GM19025 (cell line): ENCODE results near the gene DAZAP1.

Source experiments
- ATAC-seq: cut with Tn5 transposase; IDR thresholded peaks from one replicate; pipeline ENCODE4 v1.9.1; 2021; ENCODE audit warnings: mild to moderate bottlenecking, low read depth, moderate library complexity; ENCODE audit not compliant: unreplicated experiment

Gene DAZAP1

GRCh38 chr19:1407528-1408299, at the start of gene DAZAP1:
TSS of gene DAZAP1 (plus strand) at chr19:1407586. CDS start at chr19:1407774, 188 bp downstream.
- ATAC-seq = peak; percentile 18

GRCh38 chr19:1360126-1360817, 47.1 kb upstream of the DAZAP1 start:
- no peak for ATAC-seq

GRCh38 chr19:1360818-1361461, 46.4 kb upstream of the DAZAP1 start:
- ATAC-seq = no peak

- ATAC-seq = no peak
These were observed 45.6 kb upstream of the DAZAP1 start for GRCh38 chr19:1361601-1362386.

GRCh38 chr19:1362387-1363257, 44.8 kb upstream of the DAZAP1 start:
- no peak for ATAC-seq

GRCh38 chr19:1363599-1363998, 43.8 kb upstream of the DAZAP1 start:
- no peak for ATAC-seq

GRCh38 chr19:1364070-1364704, 43.2 kb upstream of the DAZAP1 start:
- ATAC-seq = no peak

GRCh38 chr19:1365319-1366269, 41.8 kb upstream of the DAZAP1 start:
- ATAC-seq = no peak

- no peak for ATAC-seq
These were observed 41.1 kb upstream of the DAZAP1 start for GRCh38 chr19:1366296-1366695.

GRCh38 chr19:1366899-1367870, 40.2 kb upstream of the DAZAP1 start:
- ATAC-seq = no peak

- ATAC-seq = no peak
These were observed 38.1 kb upstream of the DAZAP1 start for GRCh38 chr19:1369214-1369805.

- no peak for ATAC-seq
These were observed 36.6 kb upstream of the DAZAP1 start for GRCh38 chr19:1370579-1371361.

- ATAC-seq = no peak
These were observed 34.3 kb upstream of the DAZAP1 start for GRCh38 chr19:1373042-1373533.

GRCh38 chr19:1373534-1374249, 33.7 kb upstream of the DAZAP1 start:
- ATAC-seq = no peak

GRCh38 chr19:1374250-1374577, 33.2 kb upstream of the DAZAP1 start:
- no peak for ATAC-seq
